ENCODE results near the gene PCIF1.

The PCIF1 gene

DNA sequence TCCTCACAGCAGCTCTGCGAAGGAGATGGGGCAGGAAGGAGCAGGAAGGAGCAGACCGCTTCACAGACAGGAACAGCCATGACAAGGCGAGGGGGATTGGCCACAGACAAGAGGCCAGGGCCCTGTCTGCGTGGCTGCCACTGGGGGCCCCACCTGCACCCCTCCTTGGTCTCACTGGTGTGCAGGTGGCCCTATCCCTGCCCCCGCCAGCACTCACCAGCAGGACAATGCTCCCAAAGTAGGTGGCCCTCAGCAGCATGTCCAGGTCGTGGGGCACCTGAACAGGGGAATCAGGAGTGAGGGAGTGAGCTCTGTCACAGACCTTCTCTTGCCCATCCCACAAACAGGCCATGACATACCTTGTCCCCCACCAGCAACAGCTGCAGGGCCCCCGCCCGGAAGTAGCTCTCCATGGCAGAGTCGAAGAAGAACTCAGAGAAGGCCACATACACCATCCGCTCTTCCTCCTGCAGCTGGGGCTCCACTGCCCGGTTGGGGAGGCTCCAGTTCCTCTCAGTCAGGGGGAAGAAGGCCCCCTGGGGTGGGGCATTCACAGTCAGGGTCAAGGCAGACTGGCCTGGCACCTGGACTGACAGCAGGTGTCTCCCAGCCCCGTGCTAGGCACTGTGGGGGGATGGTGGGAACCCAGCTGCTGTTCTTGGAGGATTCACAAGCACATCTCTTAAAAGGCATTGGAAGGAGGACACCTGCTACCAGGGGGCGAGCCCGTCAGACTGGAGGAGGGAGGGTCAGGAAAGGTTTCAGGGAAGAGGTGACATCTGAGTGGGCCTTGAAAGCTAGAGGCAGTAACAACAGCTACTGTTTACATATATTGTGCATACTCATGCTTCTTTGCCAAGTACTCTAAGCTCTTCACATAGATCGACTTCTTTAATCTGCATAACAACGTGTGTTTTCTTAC lies 29.6 kb upstream of the PCIF1 start:
- no peak for DNase-seq

DNA sequence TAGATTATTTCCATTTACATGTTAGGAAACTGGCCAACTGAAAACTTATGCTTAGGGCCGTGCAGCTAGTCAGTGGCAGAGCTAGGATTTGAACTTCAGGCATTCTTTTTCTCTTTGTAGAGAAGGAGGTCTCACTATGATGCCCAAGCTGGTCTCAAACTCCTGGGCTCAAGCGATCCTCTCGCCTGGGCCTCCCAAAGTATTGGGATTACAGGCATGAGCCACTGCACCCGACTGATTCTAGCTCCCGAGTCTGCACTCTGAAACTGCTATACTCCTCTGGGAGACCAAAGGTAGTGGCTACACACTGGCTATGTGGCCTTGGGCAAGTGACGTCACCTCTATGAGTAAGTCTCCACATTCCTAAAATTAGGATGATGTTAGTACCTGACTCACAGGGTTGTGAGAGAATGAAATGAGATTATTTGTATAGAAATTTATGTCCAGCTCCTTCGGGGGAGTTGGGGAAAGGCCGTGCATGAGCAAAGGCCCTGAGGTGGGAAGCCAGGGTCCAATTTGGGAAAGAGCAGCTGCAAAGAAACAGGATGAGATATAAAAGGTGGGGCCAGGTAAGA lies 28.9 kb upstream of the PCIF1 start:
- no peak for DNase-seq

DNA sequence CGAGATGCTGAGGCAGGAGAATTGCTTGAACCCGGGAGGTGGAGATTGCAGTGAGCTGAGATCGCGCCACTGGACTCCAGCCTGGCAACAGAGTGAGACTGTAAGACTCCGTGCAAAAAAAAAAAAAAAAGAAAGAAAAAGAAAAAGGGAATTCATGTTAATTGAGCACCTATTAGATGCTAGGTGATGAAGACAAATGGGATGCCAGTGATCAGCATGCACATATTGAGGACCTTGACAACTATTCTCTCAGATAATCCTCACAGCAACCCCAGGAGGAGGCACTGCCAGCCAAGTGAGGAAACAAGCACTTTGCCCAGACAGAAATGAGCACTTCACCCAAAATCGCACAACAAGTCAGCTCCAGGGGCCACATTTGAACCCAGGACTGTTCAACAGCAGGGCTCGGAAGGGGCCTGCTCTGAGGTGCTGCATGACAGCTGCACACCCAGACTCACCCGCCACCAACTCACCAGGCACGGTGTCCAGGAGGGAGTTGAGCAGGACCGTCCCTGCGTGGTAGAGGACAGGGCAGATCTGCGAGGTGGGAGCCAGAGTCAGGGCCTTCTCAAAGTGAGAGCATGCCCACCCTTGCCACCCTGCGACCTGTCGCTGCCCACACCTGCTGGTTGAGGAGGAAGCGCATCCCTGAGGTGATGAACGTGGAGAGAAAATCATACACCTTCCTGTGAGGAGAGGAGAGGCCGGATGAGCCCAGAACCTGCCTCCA lies 27.1 kb upstream of the PCIF1 start:
- DNase-seq = no peak

DNA sequence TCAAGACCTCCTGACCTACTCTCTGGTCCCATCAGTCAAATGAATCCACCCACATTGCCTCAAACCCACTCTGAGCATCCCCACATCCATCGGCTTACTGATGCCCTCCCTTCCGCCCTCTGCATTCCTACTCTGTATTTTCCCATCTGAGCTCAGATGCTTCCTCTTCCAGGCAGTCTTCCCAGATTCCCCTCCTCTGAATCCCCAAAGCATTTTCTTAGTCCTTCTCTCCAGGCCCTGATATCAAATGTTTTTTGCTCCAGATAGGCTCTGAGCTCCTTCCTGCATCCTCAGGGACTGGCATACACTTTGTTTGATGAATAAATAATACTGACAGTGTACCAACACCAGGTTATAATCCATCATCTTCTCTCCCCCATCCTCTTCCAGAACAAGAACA lies 26.4 kb upstream of the PCIF1 start:
- DNase-seq = no peak

DNA sequence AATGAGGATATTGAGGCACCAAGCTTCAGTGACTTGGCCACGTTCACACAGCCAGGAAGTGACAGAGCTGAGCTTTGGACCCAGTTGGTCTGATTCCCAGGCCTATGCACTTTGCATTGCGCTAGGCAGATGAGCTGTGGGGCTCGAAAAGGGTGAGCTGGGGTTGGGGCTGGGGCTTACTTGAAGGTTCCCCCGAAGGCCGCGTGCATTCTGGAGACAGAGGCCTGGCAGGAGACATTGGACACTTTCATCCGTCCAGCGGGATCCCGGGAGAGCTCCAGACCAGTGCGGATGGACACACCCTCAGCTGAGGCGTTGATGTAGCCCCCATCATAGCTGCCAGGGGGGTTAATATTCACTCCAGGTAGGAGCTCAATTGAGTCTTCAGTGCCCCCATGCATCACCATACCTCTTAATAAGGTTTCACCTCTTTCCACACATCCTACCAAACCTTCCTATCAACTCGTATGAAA lies 25.1 kb upstream of the PCIF1 start:
- no peak for DNase-seq

DNA sequence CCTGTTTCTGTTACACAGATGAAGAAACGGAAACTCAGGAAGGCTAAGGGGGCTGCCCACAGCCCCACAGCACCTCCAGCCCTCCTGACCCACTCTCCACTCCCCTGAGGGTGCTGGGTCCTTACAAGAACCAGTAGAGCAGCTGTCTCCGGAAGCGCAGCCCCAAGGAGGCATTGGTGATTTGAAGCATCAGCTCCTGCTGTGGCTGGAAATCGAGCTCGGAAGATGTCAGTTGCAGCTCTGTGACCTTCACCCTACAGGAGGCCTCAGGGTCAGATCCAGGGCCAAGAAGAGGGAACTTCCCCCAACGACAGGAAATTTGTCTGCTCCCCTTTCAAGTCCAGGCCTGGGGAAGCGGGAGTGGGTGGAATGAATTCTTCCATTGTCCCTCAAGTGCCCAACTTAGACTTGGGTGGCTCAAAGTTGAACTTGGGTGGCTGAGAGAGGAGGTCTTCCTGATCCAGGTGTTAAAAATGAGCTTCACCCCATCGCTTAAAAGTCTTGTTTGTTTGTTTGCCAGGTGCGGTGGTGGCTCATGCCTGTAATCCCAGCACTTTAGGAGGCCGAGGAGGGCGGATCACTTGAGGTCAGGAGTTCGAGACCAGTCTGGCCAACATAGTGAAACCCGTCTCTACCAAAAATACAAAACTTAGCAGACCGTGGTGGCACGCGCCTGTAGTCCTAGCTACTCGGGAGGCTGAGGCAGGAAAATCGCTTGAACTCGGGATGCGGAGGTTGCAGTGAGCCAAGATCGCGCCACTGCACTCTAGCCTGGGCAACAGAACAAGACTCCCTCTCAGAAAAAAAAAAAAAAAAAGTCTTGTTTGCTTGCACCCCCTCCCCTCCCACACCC lies 24.4 kb upstream of the PCIF1 start:
- DNase-seq = no peak

DNA sequence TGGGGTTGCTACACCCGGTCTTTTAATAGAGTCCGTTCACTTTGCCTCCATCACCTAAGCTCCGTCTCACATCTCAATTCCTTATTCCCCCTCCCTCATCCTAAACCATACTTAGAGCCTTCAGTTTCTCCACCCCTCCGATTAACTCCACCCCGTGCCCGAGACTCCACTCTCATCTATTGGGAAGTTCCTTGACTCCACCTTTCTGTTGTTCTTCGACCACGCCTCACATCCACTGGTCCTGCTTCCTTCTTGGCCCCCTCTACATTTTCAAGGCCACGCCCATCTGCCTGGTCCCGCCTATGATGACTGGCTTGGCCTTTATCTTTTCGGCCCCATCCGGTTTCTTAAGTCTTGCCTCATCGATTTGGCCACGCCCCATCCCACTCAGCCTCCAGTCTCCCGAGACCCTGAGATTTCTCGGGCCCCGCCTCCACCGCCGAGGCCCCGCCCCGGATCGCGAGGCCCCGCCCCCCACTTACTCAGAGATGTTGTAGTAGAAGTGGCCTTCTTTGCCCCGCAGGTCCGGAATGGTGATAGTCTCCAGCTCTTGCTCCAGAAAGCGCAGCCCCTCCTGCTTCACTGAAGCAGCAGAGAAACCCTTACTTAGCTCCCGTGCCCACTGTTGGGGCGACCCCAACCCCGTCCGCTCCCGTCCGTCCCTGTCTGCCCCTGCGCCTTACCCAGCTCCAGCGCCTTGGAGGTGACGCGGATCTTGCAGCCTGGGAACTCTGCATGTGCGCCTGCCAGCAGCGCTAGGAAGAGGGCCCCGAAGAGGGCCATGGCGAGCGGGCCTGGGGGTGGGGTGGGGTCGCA lies 23.6 kb upstream of the PCIF1 start:
- no peak for DNase-seq

DNA sequence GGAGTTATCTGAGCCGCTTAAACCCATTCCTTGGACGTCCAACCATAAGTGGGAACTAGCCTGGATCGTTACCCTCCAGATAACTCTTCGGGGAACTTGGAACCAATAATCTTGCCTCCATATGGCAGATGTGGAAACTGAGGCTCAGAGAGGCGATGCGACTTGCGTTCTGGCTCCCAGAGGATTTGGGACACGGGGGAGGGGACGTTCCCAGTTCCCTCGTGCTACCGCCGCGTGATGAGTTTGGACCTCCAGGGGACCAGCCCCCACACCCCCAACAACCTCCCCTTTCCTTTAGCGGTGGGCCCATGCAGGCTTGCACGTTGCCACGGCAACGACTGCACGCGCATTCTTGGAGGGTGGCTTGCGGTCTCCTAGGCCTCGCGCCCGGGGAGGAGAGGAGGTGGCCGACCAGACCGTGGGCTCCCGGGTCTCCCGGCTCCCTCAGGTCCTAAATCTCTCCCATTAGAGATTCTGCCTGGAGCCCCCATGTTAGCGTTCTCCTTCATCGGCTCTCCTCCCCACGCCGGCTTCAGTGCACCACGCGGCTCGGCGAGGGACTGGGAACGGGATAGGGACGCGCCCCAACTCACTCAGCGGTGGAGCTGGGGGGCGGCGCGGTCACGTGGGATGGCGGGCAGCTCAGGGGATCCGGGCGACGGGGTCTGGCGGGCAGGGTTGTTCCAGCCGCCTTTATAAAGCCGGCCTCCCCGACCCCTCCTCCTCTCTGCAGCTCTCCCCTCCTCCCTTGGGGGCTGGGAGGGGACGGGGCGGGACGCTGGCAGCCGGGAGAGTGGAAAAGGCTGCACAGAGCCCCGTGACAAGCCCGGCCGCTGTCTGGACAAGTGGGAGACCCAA lies 22.8 kb upstream of the PCIF1 start, which contains the start of gene PLTP:
TSS of gene PLTP (minus strand) at position 670 of the 858 bp plus-strand sequence. CDS start 703 bp downstream, outside the sequence.
- no peak for DNase-seq

DNA sequence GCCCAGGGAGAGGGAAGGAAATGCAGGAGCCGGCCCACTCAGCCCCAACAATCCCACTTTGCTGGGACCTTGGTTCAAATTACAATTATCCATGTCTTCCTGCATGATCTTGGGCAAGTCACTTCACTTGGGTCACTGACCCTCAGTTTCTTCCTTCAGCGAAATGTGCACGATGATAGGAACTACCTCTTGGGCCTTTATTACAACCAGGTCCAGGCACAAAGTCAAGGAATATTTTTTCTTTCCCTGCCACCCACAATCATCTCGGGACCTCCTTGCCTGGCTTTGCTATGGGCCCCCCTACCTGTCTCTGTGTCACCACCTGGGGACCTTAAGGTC lies 22.2 kb upstream of the PCIF1 start:
- DNase-seq = no peak

DNA sequence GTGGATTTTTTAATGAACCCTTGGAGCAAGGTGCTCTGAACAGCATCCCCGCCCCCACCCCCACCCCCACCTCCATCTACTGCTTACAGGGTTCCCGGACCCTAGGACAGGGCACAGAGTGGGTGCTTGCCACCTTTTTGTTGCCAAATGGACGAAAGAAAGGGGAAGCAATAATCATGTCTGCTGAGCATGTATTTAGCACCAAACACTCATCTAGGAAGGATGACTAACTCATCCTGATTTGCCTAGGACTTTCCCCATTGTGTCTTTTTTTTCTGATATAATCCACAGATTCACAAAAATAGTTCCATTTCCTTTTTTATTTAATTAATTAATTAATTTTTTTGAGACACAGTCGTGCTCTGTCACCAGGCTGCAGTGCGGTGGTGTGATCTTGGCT lies 21.4 kb upstream of the PCIF1 start:
- no peak for DNase-seq

DNA sequence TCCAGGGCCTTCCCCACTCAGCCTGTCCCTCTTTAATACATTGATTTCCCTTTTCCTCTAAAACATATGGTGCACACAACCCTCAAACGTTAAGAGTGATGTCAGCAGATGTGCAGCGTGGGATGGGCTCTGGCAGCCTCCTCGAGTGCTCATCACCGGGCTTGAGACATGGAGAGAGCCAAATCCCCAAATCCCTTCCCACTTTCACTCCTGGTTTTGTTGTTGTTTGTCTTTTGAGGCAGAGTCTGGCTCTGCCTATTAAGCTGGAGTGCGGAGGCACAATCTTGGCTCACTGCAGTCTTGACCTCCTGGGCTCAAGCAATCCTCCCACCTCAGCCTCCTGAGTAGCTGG lies 16.7 kb upstream of the PCIF1 start:
- no peak for DNase-seq

DNA sequence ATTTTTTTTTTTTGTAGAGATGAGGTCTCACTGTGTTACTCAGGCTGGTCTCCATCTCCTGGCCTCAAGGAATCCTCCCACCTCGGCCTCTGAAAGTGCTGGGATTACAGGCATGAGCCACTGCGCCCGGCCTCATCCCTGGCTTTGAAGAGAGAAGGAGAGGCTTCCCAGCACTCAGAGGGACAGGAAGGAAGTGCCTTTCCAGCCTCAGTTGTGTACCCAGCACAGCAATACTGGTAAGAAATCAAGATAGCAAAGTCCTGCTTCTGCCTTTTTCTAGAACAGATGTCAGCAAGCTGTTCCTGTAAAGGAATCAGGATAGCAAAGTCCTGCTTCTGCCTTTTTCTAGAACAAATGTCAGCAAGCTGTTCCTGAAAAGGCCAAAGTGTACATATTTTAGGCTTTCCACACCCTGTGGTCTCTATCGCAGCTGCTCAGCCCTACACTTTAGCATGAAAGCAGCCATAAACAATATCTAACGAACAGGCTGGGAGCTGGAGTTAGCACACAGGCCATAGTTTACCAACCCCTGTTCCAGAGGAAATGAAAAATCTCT lies 16.2 kb upstream of the PCIF1 start:
- no peak for DNase-seq

DNA sequence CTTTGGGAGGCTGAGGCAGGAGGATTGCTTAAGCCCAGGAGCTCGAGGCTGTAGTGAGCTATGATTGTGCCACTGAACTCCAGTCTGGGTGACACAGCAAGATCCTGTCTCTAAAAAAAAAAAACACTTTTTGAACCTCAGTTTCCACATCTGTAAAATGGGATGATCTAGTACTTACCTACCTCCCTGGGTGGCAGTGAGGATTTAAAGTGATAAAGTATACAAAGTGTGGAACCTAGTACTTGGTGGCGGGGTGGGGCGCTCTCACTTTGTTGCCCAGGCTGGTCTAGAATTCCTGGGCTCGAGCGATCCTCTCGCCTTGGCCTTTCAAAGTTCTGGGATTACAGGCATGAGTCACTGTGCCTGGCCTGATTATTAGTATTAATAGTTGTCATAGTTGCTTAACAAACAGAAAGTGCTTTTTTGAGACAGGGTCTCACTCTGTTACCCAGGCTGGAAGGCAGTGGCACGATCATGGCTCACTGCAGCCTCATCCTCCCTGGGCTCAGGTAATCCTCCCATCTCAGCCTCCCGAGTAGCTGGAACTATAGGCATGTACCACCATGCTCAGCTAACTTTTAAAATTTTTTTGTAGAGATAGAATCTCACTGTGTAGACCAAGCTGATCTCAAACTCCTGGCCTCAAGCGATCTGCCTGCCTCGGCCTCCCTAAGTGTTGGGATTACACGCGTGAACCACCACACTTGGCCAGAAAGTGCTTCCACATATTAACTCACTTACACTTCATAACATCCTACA lies 15.5 kb upstream of the PCIF1 start:
- DNase-seq = no peak

DNA sequence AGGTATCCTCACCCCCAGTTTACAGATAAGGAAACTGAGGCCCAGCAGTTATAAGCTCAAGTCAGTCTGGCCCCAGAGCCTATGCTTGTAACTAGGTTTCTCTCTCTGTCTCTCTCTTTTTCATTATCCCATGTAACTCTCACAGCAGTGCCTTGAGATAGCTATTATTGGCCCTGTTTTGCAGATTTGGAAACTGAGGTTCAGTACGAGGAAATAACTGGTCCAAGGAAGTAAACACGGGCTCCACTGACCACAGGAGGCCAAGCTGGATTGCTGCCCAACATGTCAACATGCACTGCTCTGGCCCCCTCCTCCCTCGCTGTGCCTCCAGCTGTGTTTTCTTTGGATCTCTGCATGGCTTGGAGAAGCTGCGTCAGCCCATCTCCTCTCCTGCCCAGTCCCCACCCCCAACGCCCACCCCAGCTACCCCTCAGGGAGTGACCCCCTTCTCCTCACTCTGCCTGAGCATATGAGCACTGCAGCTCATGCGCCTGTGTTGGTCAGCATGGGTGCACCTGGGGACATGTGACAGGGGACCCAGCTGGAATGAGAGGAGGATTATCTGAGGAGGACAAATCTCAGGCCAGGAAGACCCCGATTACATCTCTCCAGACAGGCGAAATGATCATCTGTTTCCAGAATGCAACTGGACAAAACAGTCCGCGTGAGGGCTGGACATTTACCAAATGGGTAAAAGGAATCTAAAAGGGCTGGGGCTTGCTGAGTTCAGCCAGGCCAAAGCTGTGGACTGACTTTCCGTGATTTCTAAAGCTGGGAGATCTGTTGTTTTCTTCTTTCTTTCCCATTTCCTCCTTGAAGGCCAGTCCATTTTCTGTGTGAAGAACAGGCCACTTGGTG lies 14.7 kb upstream of the PCIF1 start:
- DNase-seq = no peak

DNA sequence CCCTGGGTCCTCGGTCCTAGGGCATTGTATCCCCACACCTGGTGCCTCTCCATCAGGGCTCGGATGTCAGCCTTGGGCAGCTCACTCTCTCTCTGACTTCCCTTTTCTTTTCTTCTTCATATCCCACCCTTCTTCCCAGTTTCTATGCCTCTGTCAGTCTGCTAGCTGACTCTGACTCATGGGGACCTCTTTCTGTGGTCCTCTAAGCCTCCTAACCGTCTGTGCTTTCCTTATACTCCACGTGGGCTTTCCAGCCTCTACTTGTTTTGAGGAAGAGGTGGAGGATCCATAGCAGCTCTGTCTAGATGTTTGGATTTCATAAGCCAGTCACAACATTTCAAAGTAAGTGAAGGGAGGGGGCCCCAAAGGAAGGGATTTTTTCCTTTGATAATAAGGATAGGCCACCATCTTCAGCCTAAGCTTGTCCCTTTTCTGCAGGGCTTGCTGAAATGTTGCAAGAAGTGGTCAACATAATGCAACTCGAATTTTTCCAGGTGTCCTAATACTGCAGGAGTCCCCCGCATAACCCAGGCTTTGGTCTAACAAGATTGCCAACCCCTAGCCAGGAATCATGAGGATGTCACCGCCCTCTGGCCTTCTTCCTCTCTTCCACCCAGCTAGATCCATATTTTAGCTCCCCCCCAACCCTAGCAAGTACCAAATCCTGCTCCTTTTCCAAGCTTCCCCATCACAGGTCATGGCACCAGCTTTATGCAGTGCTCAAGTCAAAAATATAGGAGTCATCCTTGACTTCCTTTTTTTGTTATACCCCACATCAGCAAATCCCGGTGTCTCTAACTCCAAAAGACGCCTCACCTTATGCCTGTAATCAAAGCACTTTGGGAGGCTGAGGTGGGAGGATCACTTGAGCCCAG lies 13.8 kb upstream of the PCIF1 start:
- DNase-seq = no peak

DNA sequence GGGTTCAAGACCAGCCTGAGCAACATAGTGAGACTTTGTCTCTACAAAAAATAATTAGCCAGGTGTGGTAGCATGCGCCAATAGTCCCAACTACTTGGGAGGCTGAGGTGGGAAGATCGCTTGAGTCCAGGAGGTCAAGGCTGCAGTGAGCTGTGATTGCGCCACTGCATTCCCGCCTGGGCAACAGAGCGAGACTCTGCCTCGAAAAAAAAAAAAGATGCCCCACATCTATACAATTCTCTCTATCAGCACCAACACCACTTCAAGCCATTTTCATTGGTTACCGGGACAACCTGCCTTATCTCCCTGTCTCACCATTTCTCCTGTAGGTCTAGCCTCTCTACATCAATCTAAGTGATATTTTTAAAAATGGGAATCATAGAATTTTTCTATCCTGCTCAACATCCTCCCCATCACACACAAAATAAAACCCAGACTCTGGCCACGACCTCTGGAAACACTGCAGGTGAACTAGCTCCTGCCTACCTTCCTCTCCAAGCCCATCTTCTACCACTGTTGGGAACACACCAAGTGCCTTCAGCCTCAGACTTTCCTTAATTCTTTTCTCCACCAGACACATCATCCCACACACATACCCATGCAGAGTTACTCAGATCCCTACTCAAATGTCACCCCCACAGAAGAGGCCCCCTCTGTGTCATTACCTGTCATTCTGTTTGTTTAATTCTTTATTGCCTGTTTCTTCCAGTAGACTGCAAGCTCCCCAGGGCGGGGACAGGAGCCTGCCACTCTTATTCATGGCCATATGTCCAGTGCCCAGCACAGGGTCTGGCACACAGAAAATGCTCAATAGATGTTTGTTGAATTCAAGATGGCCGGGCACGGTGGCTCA lies 12.9 kb upstream of the PCIF1 start:
- no peak for DNase-seq

Data from KG1 (cell line).